Left lung (tissue), 10 donors: ENCODE data around the gene UNC45B. TPM values are rescaled to one million over a fixed set of nuclear protein-coding genes. Genes with fewer than 3 reads are reported as not detected.

Experiments used
- ATAC-seq: fragments of 200-7000 bp; cut with Tn5 transposase; one replicate; pipeline ENCODE4 v1.9.1; 2020; ENCODE audit warnings: moderate library complexity
- DNase-seq, 4 donors: peaks; one replicate each; pipeline ENCODE4 v3.0.0-alpha.2; 2013 to 2020
- H3K27ac ChIP-seq, 2 donors: fragments of 200-600 bp; sonication (generic) in 1 of 2; one replicate each; pipeline versions ENCODE4 v1.5.0 to v1.8.0; 2020 to 2021
- H3K27me3 ChIP-seq, 2 donors: fragments of 200-600 bp; sonication (generic) in 1 of 2; one replicate each; pipeline versions ENCODE4 v1.5.0 to v1.8.0; 2020 to 2021
- H3K36me3 ChIP-seq, 2 donors: fragments of 200-600 bp; sonication (generic) in 1 of 2; one replicate each; pipeline versions ENCODE4 v1.5.0 to v1.8.0; 2020 to 2021
- H3K4me1 ChIP-seq, 2 donors: fragments of 200-600 bp; one replicate each; pipeline ENCODE4 v1.8.0; 2021
- H3K4me3 ChIP-seq, 2 donors: fragments of 200-600 bp; sonication (generic) in 1 of 2; one replicate each; pipeline versions ENCODE4 v1.5.0 to v1.8.0; 2020 to 2021; ENCODE audit warnings: mild to moderate bottlenecking in 1 of 2
- H3K9me3 ChIP-seq, 2 donors: fragments of 200-600 bp; sonication (generic) in 1 of 2; one replicate each; pipeline versions ENCODE4 v1.5.0 to v1.8.0; 2020 to 2021
- intact Hi-C, 2 donors: fragments of 100-400 bp; cut with DNase I; formaldehyde crosslinking; loops; one replicate each; pipeline versions ENCODE4 v1.11.2 to v1.14.2; 2022
- polyA plus RNA-seq, 6 donors: library from polyadenylated mRNA; unstranded; fragments of 120-200 nt; gene quantifications; one replicate each; pipeline ENCODE4 v1.2.1, GENCODE V29; 2013; ENCODE audit not compliant: insufficient read length in 6 of 6
- total RNA-seq, 2 donors: library from RNA; stranded (reverse); fragmentation: NEBNext Ultra II Directional; extraction: Animal tissue kit (Norgen Biotek cat#: 25700); gene quantifications; one replicate each; pipeline ENCODE4 v1.2.1, GENCODE V29; 2021
- TF ChIP-seq, protein P1 (sequence below), 2 donors: fragments of 200-600 bp; sonication (generic) in 1 of 2; IDR thresholded peaks; one replicate each; pipeline versions ENCODE4 v1.5.0 to v1.8.0; 2021; ENCODE audit warnings: antibody characterized with exemption in 2 of 2
- donor health status: DM: no; HTN: yes; CAD: no.
- donor health status: DM: no; HTN: no; CAD: no.

The UNC45B gene
- total and polyA plus RNA-seq, 8 donors: 0.20 to 0.65 (median 0.39) TPM

DNA sequence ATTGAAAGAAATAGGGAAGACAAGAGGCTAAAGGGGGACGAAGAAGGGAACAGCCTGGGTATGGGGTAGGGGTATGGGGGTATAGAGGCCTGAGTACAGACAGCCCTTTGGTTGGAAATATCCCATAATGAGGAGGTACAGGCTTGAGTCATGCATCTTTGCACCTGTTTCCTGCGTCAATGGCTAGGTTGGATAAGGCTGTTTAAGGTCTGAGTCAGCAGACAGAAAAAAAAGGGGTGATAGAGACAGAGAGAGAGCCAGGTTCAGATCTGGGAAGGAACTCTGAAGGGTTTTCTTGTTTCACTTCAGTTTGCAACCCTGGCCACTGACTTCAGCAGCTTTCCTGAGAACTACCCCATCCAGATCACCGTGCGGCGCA lies 17.7 kb upstream of the UNC45B start:
- intact Hi-C loops: no loop called here
- no peak for ATAC-seq

DNA sequence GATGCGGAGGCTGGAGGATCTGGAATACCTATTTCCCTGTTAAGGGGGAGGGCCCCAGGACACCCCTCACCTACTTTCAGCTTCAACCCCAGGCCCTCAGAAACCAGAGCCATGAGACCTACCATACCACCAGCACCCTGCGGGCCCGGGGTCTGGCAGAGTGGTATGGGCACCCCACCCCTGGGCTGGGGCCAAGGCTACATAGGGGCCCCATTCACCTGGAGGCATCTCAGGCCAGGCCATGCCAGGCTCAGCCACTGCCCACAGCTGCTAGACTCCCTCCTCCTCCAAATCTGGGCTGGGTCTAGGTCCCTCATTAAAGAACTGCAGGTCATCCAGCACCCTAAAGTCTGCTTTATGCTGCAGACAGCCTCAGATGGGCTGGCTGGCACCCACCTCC lies 17.2 kb upstream of the UNC45B start:
- Histone ChIP-seq H3K27me3 (no peaks in the 10 kb centered on the region), H3K36me3 (peaks cover 0 to 48% of the 10 kb centered on the region in 2 donors), H3K27ac (no peak overlapping the region), H3K4me1 (no peaks in the 10 kb centered on the region), H3K9me3 (no peaks in the 10 kb centered on the region), H3K4me3 (no peak overlapping the region)
- TF ChIP-seq, protein P1, sequence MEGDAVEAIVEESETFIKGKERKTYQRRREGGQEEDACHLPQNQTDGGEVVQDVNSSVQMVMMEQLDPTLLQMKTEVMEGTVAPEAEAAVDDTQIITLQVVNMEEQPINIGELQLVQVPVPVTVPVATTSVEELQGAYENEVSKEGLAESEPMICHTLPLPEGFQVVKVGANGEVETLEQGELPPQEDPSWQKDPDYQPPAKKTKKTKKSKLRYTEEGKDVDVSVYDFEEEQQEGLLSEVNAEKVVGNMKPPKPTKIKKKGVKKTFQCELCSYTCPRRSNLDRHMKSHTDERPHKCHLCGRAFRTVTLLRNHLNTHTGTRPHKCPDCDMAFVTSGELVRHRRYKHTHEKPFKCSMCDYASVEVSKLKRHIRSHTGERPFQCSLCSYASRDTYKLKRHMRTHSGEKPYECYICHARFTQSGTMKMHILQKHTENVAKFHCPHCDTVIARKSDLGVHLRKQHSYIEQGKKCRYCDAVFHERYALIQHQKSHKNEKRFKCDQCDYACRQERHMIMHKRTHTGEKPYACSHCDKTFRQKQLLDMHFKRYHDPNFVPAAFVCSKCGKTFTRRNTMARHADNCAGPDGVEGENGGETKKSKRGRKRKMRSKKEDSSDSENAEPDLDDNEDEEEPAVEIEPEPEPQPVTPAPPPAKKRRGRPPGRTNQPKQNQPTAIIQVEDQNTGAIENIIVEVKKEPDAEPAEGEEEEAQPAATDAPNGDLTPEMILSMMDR (IDR thresholded peaks at IDR 0.05): no peak
- no peak for ATAC-seq
- intact Hi-C loops: no loop called here
- no peak for DNase-seq

More for the DNA sequence above, 17.7 kb upstream of the UNC45B start:
- peaks cover 0 to 44% of the 10 kb centered on the region in 2 donors for H3K36me3 ChIP-seq
- no peak overlapping the region for H3K4me3 ChIP-seq
- H3K9me3 ChIP-seq: no peaks in the 10 kb centered on the region
- no peak for DNase-seq
- TF ChIP-seq, protein P1 (IDR thresholded peaks at IDR 0.05): no peak
- no peaks in the 10 kb centered on the region for H3K27me3 ChIP-seq
- H3K27ac ChIP-seq: no peak overlapping the region
- no peaks in the 10 kb centered on the region for H3K4me1 ChIP-seq

DNA sequence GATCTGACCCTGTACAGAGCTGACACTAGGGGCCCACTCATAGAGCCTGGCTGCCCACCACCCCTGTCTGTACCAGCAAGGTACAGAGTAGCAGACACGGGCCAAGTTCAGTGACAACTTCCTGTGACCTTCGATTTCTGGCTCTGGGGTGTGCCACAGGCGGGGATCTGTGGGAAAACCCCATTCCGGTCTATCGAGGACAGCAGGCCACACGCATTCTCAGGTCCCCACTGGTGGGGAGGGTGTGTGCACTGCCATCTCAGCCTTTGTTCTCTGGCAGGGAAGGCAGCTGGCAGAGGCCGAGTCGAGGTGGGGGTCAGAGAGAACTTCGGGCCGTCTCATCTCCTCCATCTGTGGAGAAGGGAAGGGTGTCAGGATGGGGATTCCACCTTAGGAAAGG lies 15.5 kb upstream of the UNC45B start:
- Histone ChIP-seq H3K4me1 (no peaks in the 10 kb centered on the region), H3K27me3 (no peaks in the 10 kb centered on the region), H3K27ac (no peak overlapping the region), H3K36me3 (peaks cover 0 to 66% of the 10 kb centered on the region in 2 donors), H3K9me3 (no peaks in the 10 kb centered on the region), H3K4me3 (no peak overlapping the region)
- TF ChIP-seq, protein P1 (IDR thresholded peaks at IDR 0.05): no peak
- ATAC-seq (no peak), DNase-seq (no peak)
- intact Hi-C loops: no loop called here

DNA sequence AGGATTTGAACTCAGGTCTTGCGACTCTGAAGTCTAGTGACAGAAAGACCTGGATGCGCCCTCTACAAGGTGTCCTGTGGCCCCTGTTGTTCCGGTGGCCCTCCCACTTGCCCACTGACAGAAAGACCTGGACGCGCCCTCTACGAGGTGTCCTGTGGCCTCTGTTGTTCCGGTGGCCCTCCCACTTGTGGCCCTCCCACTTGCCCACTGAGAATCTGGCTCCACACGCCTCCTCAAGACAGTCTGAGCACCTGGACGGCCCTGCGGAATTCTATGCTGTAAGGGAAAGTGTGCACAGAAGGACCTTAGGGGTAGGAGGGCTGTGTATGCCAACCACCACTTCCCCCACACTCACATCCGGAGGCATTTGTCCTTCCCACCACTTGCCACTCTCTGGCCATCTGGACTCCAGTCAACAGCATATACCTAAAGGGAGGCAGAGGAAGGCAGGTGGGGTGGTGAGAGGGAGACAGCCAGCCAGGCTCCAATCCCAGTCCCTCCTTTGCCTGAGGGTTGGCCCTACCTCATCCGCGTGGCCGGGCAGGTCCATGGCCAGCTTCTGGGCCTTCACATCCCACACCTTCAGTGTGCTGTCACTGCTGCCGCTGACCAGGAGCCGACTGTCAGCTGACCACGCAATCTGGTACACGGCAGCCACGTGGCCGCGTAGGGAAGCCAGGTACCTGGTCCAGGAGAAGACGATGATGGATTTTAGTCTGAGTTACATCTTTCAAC lies 14.6 kb upstream of the UNC45B start:
- Histone ChIP-seq H3K27me3 (no peaks in the 10 kb centered on the region), H3K9me3 (no peaks in the 10 kb centered on the region), H3K4me1 (no peaks in the 10 kb centered on the region), H3K36me3 (peaks cover 0 to 74% of the 10 kb centered on the region in 2 donors), H3K4me3 (no peak overlapping the region), H3K27ac (no peak overlapping the region)
- DNase-seq (no peak), ATAC-seq (no peak)
- TF ChIP-seq, protein P1 (IDR thresholded peaks at IDR 0.05): no peak
- intact Hi-C loops: no loop called here

DNA sequence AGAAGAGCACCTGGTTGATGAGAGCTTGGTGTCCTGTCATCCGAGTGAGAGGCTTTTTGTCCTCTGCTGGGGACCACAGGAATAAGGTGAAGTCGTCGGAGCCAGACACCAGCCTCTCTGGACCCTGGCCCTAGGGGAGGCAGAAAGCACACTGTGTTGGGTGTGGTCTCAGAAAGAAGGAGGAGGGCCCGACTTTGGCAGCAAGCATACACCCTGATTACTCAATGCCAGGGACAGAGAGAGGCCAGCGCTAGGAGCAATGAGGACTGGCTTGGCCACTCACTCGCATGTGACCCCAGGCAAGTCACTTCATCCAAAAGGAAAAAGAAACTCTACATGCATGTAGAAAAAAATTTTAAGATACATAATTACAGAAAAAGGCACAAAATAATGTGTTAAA lies 12.3 kb upstream of the UNC45B start:
- Histone ChIP-seq H3K27ac (no peak overlapping the region), H3K36me3 (peaks cover 0 to 90% of the 10 kb centered on the region in 2 donors), H3K4me1 (peaks cover 0 to 5% of the 10 kb centered on the region in 2 donors), H3K4me3 (no peak overlapping the region), H3K27me3 (no peaks in the 10 kb centered on the region), H3K9me3 (no peaks in the 10 kb centered on the region)
- TF ChIP-seq, protein P1 (IDR thresholded peaks at IDR 0.05): no peak
- intact Hi-C loops: no loop called here
- DNase-seq (no peak), ATAC-seq (no peak)
